HG02981 (cell line): ENCODE data around the gene MACROD2.

Experiments used
- ATAC-seq: cut with Tn5 transposase; IDR thresholded peaks from one replicate; pipeline ENCODE4 v1.9.1; 2021; ENCODE audit warnings: mild to moderate bottlenecking, moderate library complexity; ENCODE audit not compliant: unreplicated experiment

Gene MACROD2

DNA sequence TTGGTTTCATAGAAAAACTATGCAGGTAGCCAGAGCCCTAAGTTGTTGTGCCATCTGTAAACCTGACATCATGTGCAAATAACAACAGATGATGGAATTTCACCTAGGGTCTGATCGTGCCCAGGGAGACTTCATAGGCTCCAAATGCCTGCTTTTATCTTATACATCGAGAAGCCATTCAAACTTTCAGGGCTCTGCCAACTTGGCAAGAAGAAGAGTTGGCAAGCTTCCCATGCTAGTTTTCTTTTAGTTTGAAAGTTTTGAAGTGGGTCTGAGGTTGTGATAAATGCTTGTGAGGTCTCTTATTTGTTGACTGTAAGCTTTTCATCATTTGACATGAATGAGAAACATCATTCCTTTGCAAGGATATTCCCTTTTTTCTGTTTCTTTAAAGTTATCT is 517.5 kb downstream of the MACROD2 start:
- ATAC-seq: no peak

DNA sequence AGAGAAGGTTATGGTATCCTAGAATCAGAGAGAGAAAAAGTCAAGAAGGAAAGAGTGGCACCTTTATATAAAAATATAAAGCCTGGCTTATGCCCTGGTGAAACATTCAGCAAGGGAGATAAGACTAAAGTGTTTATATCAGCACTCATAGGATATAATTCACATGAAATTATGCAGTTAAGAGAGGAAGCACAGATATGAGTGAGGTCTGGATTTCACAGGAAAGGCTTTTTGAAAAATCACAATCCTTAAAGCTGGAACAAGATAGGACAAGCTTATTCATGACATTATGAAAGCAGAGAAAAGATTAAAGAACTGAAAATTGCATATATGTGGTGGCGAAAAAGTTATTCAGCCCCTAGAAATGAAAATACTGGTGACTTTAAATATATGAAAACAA is 523.3 kb downstream of the MACROD2 start:
- no peak for ATAC-seq

DNA sequence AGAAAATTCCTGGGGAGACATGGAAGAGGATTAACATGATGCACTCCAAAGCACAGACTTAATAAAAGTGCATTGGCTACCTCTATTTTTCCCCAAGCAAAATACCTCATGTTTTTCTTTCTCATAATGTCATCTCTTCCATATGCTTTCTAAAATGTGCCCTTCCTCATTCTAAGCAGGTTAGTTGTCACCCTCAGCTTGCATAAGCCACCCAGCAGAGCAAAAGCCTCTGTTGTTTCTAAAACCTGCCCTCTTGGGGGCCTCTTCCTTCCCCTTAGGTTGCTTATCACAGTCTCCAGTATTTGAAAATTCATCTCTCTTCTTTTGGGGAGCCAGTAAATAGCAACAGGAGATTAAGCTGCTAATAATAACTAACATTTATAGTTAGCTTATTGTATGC is 525.7 kb downstream of the MACROD2 start:
- ATAC-seq: no peak

DNA sequence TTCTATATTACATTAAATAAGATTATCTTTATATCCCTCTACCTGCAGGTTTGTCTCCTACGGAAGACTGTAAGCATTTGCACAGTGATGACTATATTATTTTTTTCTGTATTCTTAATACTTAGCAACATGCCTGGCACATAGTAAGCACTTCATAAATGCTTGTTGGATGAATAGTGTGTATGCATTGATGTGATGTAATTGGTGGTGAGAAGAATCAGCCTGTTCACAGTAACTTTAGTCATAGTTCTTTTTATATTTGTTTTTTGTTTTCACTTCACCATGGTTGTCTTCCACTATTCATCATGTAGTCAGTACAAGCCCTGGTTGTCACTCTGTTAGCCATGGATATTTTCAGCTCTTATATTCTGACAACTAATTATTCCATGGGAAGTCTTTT is 526.1 kb downstream of the MACROD2 start:
- no peak for ATAC-seq

DNA sequence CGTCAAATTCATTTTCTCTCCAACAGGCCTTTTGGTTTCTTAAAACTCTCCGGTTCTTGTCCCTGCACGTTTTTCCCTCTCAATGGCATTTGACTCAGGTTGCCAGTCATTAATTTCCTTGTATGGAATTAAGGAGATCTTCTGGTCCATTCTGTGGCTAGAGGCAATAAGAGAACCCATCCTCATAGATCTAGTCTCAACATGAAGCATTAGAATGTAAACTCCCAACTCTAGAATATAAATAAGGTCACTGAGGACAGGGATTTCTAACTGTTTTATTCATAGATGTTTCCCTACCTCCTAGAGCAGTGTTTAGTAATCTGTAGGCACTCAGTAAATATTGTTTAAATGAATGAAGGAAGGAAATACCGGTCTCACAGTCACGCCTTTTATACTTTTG is 527.3 kb downstream of the MACROD2 start:
- ATAC-seq: no peak

DNA sequence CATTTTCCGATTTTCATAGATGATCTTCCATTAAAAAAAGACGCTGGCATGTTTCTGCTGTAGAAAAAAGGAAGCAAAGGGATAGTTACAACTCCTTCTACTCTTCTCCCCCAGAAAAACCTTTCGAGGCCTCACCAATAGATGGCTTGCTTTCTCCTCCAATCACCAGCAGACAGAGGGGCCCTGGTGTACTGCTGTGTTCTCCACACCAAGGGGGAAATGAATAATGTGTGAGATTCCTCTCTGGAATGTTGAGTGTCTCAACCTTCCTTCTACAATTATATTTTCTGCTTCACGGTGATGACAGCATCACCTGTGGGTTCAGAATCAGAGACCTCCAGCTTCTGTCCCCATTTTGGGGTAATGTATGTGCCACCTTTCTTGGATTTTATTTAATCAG is 527.8 kb downstream of the MACROD2 start:
- no peak for ATAC-seq

DNA sequence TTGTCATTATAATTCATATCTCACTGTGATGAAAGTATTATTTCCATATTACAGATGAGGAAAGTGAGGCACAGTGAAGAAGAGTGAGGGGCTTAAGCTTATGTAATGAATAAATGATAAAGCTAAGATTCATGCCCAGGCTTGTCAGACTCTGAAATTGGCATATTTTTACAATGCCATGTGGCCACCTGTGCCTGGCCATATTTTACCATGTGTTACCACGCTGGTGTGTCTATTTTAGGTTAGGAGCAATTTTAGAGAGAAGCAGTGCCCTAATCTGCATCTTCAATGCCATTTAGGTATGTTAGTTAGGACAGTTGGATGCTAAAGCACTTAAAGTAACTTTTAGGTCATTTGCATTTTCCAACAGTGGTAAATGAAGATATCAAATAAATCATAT is 530.1 kb downstream of the MACROD2 start:
- ATAC-seq: no peak

DNA sequence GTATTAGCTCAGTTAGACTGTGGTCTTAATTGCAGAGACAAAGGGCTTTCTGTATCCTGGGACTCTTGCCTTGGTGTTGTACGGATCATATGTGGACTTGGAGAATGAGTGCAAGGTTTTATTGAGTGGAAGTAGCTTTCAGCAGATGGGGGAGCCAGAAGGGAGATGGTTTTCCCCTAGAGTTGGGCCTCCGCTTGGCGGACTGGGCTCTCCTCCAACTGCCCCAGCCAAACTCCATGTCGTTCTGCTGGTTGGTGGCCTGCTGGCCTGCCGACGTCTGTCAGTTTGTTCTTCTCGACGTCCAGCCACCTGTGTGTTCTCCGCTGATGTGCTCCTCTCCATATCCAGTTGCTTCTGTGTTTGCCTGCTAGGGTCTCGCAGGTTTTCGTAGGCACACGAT is 531.6 kb downstream of the MACROD2 start:
- ATAC-seq: no peak

DNA sequence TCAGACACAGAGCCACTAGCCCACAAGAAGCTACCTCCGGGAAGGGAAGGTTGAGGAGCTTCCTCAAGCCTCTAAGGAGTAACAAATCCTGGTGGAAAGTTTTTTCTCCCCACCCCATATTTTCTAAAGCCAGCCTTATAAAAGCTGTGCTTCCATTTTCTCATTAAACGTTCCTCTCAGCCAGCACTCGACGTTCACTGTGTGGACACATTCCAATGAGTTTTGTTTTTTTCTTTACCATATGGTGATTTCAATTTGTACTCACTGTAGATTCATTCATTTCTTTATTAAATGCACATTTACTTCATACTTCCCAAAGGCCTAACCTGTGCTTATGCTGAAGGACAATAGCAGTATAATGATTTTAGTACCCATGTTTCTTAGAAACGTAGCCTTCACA is 536.5 kb downstream of the MACROD2 start:
- no peak for ATAC-seq

DNA sequence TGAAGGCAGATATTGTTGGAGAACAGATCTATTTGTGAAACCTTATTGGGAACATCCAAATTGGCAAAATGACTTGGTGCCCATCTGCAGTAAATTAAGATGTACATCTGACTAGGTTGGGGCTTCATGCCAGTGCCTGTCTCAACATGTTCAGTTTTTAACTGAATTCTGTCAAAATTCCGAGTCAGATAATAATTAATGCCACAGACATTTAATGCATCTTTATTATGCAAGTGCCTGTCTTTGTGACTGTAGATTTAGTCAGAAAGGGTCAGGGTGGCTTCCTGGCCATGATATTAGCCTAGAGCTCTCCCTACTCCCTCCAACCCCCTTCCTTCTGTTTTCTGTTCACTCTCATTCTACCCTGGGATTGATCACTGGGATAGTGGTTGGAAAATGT is 541.4 kb downstream of the MACROD2 start:
- no peak for ATAC-seq

DNA sequence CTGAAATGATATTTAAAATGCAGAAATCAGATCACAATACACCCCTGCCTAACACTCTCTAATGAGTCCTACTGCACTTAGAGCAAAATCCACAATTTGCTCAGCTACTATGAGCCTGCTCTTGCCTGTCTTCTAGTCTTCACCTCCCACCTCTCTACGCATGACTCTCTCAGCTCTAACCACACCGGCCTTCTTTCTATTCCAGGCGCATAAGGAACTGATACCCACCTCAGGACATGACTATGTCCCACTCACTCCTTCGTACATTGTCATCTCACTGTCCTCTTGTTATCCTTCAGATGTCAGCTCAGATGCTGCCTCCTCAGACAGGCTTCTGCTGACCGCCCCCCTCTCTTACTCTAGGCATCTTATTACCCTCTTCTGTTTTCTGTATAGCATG is 543.1 kb downstream of the MACROD2 start:
- peak; percentile 97 for ATAC-seq

DNA sequence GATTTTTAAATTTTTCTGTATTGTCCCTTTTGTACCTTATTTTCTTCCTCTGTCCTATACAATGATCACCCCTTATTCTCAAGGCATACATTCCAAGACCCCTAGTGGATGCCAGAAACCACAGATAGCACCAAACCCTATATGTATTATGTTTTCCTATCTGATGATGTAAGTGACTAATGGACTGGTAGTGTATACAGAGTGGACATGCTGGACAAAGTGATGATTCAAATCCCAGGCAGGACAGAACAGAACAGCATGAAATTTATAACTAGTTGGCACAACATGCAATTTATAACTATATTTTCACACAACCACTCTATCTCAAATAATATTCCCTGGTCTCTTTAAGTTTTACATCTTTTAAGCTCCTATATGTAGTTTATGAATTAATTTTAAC is 547.7 kb downstream of the MACROD2 start:
- no peak for ATAC-seq

DNA sequence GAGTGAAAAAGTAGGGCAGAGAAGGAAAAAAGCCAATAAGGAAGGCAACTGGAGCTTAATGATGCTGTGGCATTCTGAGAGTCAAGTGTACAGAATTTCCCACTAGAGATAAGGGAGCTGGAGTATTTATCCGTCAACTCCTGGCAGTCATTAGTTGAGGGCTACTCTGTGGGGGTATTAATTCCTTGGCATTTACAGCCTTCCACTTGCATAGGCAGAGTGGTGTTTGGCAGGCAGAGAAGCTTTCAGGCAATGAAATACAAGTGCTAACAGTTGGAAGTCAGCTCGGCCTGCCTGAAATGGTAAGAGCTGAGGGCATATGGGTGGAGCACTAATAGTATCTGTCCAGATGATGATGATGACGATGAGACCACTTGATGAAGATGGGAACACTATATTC is 549.4 kb downstream of the MACROD2 start:
- ATAC-seq: no peak

DNA sequence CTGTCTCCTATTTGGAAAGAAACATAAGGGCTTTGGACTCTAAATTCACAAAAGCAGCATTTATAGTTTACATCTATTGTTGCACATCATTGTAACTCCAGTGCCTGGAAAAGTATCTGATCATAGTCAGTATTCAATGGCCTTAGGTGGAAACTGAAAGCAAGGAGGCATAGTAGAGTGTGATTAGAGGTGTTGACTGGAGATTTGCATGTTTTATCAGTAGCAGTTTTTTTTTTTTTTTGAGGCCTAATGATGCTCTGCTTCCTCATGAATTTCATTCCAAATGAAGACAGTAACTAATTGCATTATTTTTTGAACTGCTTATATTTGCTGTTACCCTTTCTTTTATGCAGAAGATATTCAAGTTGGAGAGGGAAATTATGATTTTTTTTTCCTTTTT is 555.3 kb downstream of the MACROD2 start:
- no peak for ATAC-seq

DNA sequence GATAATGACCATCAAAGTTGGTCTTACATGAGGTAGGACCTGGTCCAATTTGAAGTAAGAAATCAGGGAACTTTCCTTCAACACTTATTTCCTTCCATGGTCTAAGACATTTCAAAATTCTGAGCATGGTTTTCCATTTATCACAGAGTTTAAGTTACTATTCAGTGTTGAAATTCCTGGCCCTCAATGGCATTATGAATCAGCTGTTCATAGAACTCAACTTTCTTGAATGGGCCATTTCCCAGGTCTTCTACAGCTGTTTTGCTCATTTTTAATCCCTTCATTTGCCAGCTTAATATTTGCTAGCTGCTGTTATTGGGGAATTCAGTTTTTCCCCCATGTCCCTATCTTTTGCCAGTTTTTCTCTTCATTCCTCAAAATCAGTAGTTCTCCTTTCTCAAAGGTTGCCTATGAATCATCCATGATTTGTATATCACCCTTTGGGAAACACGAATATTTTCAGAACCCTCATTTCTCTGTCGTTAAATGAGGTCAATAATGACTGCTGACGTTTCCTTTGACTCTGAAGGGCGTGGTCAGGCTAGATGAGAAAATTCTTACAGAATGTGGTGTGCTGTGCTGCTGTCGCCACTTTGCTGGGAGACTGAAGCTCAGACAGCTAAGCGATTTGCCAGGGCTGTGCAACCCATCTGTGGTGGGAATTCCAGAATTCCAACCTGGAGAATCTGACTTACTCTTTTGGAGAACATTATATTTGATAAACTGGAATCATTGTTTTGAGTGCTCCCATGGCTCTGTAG is 558.6 kb downstream of the MACROD2 start:
- ATAC-seq: no peak

DNA sequence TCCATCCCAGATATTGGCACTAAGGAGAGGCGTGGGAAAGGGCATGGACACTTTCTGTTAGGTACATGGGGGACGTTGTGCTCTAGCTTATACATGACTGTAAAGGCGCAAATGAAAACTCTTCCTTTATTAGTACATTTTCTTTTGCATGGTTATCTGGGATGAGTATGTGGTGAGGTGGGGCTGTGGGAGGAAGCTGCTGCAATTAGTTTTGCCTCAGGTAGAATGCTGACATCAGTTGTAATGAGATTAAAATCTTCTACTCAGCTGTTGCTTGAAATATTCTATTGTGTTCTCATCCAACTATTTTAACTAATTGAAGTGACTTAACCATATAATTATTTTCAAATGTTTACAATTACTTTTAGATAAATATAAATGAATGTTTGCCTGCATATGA is 560.4 kb downstream of the MACROD2 start:
- no peak for ATAC-seq

DNA sequence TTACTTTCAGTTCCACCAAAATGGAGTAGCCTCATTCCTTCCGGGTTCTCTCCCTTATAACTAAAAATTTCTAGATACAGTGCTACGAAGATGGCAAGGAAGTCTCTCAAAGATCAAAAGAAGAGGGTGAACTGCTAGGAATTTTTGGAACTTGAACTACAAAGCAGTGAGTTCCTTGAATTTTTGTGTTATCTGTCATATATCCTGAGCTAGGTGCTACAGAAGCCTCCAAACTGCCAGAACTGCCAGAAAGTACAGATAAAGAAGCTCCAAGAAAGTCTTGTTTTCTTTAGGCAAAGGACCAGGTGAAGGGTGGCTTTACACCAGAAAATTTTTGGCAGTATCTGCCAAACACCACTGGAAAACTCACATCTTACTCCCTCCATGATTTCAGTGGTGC is 560.9 kb downstream of the MACROD2 start:
- ATAC-seq: no peak

DNA sequence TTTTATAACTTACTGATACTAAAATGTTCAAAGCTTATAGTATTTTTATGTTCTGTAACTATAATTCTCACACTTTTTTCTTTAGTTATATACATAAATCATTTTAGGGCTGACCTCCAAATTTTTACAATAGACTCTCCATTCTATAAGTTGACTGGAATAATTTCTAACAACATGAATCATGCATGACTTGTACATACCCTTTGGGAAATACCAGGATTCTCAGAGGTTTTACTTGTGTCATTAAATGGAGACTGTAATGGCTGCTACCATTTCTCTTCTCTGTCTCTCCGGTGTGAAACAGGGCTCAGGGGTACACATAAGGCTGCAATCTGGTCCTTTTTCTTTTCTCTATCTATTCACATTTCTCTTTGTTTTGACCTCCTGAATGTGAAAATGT is 564.3 kb downstream of the MACROD2 start:
- no peak for ATAC-seq

DNA sequence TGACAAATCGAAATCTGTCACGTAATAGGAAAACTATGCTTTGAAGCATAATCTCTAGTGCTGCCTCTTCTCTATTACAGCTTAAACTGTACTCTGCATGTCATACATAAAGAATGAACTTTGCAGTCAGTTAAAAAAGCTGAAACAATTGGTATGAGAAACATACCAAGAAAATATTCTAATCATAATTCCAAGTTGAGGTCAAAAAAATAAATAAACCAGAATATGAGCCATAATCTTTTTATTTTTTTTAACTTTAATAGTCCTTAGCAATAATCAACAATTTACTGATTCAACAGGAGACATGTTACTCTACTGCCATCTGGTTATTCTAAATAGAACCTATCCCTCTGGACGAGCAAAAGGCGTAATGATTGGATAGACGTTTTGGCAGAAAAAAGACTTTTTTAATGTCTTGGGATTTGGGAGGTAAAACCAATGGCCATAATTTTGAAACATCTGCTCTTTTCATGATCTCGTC is 566.5 kb downstream of the MACROD2 start:
- ATAC-seq: no peak

DNA sequence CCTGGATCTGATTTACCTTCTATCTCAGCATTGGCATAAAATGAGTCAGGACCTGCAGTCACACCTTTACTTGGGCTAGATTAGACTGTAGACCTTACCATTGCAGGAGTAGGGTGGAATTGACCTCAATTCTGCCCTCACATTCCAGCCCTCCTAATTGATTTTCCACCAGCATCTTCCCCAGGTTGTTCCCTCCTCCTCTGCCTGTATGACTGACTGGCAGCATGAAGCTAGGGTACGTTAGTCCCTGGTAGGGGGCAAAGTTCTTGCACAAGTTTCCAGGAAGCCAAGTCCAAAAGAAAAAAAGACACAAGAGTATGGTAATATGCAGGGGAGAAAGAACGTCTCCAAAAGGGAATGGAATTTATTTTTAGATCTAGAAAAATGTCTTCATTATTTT is 567.7 kb downstream of the MACROD2 start:
- ATAC-seq: no peak

DNA sequence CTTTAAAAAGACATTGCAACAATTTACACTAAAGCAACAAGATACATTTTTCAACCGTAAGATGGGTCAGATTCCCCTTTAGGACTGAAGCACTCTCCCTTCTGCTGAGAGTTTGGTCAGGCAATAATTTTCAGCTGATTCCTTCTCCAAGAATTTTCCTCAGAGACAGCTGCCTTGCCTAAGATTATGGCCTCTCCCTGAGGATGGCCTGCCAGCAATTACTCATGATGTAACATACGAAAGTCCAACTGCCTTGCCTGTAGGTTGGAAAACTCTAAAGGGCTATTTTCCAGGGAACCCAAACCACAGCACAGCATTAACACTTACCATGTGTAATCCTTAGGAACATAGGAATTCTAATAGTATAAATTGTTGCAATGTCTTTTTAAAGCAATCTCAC is 571.2 kb downstream of the MACROD2 start:
- no peak for ATAC-seq

DNA sequence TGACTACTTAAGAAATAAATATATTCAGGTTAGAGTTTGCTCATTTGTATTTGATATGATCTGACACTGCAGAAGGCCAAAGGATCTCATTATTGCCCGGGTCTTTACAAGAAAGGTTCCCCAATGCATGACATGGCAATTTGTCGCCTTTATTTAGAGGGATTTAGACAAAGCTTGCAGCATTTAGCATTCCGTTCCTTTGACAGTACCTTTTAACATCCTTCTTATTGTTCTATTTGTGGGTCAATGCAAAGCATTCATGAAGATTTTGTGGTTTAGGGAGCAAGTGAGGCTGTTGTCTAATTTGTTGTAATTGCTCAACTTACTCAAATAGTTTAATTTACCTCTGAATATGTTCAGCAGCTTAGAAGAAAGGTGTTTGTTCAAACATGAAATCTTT is 572.9 kb downstream of the MACROD2 start:
- no peak for ATAC-seq

DNA sequence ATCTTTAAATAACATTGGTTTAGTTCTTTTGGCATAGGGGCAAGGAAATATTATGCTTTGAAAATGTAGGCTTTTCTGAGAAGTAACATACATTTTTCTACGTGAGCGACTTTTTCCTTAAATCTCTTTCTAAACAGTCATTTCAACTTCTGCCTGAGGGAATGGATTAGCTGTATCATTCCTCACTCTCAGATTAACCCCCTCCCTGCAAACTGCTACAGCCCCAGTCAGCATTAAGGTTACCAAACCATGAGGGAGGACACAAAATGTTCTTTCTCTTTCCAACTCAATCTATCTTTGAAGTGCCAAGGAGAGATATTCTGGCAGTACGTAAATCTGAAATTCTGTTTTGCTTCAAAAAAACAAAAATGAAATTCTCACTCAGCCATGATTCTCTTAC is 573.4 kb downstream of the MACROD2 start:
- no peak for ATAC-seq
